GM18951 (cell line): ENCODE measurements around the gene MCF2L2.

Experiments used
- POLR2A ChIP-seq: IDR thresholded peaks from 4 replicates; pipeline ENCODE4 v1.6.1; 2011; ENCODE audit warnings: mild to moderate bottlenecking; ENCODE audit not compliant: insufficient read length, insufficient read depth; ENCODE audit errors: extremely low read depth
- in situ Hi-C: fragments of 300-500 bp; cut with MboI; formaldehyde crosslinking; loops from one replicate; pipeline ENCODE4 v1.12.0; 2022; ENCODE audit warnings: low sequenced_read_pairs, mixed read lengths, inconsistent platforms; ENCODE audit not compliant: unreplicated experiment

The MCF2L2 gene

DNA sequence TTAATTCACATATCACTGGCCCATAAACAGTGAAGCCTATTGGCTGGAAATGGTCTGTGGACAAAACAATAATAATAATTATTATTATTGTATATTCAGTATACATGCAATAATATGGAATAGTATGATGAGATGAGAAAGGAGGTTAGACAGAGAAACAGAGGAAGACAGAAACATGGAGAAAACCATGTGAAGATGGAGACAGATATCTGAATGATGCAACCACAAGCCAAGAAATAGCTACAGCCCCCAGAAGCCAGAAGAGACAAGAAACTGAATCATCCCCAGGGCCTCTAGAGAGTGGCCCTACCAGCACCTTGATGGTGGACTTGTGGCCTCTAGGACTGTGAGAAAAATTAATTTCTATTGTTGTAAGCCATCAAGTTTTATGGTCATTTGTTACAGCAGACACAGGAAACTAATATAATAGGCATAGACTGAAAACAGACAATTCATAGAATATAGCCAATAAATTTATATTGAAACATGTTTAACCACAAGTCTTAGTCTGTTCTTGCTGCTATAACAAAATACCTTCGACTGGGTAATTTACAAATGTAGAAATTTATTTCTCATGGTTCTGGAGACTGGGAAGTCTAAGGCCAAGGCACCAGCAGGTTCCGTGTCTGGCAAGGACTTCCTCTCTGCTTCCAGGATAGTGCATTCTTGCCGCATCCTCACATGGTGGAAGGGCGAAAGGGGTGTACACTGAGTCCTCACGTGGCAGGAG lies 31.6 kb downstream of the MCF2L2 start:
- no peak for TF ChIP-seq POLR2A
- in situ Hi-C loops, result loop anchor here (25.0 kb wide), 1 partner anchor 510 kb away; no protein-coding TSS in a partner anchor

DNA sequence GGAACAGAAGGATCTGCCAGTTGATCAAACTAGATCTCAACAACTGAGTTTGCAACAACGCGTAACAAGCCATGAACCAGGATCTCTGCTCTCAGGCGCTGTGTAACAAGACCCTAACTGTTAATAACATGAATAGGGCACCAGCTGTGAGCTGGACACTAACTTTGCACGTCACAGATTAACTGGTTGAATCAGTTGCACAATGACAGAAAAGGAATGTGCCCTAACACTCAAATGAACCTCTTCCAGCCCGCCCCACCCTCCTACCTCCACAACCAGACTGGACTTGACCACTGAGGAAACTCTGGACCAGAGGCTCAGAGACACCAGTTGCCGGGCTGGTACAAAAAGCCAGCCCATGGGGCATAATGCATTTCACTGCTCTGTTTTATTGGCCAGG lies 34.3 kb downstream of the MCF2L2 start:
- in situ Hi-C loops, result loop anchor here (25.0 kb wide), 1 partner anchor 507 kb away; no protein-coding TSS in a partner anchor
- no peak for TF ChIP-seq POLR2A

DNA sequence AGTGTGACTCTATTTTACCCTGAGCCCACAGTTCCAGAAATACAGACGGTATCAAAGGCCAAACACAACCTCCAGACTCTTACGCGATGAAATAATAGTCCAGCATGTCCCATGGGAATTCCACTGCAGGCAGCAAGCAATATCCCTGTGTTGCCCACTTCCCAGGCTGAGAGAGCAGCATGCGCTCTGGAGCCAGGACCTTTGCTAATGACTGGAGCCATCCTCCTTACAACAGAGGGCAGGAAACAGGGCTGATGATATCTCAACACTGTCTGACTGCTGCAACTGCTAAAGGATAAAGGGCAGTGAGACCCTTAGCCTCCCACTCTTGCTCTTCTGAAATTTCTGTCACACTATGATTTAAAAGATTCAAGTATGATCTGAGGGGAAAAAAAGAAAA lies 34.8 kb downstream of the MCF2L2 start:
- in situ Hi-C loops, result loop anchor here (25.0 kb wide), 1 partner anchor 506 kb away; no protein-coding TSS in a partner anchor
- TF ChIP-seq POLR2A, result no peak

DNA sequence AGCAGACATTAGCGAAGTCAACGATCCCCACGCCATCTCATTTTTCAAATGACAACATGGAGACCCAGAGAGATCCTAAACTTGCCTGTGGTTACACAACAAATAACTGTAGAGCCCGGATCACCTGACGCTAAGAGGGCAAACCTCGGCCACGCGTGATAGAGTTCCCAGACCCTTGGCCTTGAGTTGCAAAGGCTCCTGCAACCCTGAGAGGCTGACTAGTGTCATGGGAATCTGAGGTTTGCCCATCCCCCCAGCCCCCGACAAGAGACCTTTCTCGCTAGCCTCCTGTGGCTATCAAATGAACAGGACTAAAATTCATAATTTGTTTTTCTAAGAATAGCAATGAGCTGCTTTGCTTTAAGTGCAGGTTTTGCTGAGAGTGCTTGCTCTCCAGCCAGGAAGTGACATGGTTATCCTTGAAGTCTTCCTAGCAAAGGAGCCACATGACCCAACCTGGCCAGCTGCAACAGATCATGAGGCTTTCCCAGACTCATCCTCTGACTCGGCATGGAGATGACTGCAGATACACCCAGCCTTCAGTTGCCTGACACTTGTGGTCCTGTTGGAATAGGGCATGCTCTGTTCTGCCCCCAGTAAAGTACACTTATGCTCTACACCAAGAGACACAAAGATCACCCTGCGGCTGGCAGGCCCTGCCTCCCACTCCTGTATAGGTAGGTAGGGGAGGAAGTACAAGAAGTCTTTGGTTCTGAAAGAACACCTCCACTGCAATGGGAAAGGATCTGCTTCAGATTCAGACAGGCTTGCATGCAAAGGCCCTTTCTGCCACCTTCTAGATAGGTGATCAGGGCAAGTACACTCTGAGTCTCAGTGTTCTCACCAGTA lies 36.0 kb downstream of the MCF2L2 start:
- in situ Hi-C loops, result loop anchor here (25.0 kb wide), 1 partner anchor 505 kb away; no protein-coding TSS in a partner anchor

DNA sequence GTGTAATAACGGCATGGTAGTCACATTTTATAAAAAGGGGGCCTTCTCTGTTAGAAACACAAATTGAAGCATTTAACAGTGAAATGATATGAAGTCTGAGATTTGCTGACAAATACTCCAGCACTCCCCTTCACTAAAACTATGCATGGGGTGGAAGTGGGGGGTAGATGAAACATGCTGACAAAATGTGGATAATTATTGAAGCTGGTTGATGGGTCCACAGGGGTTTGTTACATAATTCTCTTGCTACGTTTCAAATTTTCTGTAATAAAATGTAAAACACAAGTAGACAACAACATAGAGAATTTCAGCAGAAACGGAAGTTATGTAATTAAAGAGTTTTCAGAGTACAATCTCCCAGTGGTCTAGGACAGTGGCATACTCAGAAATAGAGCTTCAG lies 37.0 kb downstream of the MCF2L2 start:
- no peak for TF ChIP-seq POLR2A
- in situ Hi-C loops, result loop anchor here (25.0 kb wide), 1 partner anchor 504 kb away; no protein-coding TSS in a partner anchor

More for the DNA sequence above, 36.0 kb downstream of the MCF2L2 start:
- no peak for TF ChIP-seq POLR2A

DNA sequence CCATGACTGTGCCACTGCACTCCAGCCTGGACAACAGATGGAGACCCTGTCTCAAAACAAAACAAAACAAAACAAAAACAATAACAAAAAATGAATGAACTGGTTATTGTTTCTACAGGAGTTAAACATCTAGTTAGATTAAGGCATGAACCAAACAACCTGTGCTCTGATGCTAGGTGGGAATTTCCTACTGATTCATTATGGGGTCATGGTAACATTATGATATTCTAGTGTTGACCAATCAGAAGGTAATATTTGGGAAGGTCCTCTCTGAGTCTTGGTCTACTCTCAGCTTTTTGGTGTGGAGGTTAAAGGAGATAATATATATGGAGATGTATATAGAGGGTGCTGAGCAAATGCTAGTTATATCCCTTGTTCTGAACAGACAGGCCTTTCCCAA lies 37.6 kb downstream of the MCF2L2 start:
- no peak for TF ChIP-seq POLR2A
- in situ Hi-C loops, result loop anchor here (25.0 kb wide), 1 partner anchor 504 kb away; no protein-coding TSS in a partner anchor

DNA sequence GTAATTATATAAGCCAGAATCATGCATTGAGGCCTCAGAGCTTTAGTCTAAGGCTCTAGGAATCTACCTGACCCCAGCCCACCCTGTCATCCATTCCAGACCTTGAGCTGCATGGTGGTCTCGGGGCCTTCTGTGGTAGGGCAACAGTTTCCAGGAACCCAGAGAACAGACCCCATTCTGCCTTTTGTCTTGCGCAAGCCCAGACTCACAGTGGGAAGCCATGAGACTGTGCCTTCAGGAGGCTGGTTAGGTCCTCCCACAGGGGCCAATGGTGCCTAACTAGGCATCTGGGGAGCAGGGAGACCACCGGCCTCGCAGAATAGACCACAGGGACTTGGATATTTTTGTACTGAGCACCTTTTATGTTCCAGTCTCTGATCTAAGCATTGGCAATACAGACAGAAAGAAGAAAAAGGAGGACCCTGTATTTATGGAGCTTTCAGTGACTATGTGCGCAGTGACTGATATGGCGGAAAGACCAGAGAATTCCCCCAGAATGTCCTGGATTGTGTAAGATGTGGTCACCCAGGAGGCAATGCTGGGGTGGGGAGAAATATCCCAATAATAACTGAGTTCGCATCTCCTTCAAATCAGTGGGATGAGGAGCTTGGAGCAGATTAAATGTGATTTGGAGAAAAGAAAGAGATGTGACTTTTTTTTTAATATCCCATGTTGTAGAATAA lies 40.1 kb downstream of the MCF2L2 start:
- TF ChIP-seq POLR2A, result no peak
- in situ Hi-C loops, result loop anchor here (10.0 to 25.0 kb wide), 4 partner anchors 204 to 674 kb away; no protein-coding TSS in a partner anchor

DNA sequence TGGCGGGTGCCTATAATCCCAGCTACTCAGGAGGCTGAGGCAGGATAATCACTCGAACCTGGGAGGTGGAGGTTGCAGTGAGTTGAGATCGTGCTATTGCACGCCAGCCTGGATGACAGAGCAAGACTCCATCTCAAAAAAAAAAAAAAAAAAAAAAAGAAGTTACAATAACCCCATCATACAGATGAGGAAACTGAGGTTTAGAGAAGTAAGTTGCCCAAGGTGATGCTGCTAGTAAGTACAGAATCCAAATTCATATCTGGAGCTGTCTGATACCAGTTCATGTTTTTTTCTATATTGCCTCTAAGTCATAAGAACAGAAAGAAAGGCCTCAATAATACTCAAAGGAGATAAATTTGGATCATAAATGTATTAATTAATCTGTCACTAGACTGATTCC lies 40.6 kb downstream of the MCF2L2 start:
- no peak for TF ChIP-seq POLR2A
- in situ Hi-C loops, result loop anchor here (10.0 to 25.0 kb wide), 4 partner anchors 203 to 673 kb away; no protein-coding TSS in a partner anchor

DNA sequence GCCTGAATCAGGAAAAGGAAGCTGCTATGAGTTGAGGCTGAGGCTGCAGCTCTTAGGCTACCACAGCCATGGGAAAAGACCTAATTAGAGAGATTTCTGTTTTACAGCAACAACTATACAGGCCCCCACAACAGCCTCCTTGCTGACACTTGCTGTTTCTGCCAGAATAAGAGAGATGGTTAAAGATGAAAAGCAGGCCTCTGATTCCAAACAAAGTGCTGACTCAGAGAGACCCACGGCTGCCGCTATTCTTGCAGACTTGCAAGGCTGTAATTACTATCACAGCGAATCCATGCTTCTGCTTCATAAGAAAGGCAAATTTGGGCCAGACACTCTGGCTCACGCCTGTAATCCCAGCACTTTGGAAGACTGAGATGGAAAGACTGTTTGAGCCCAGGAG lies 41.8 kb downstream of the MCF2L2 start:
- TF ChIP-seq POLR2A, result no peak
- in situ Hi-C loops, result loop anchor here (10.0 to 25.0 kb wide), 4 partner anchors 202 to 672 kb away; no protein-coding TSS in a partner anchor

DNA sequence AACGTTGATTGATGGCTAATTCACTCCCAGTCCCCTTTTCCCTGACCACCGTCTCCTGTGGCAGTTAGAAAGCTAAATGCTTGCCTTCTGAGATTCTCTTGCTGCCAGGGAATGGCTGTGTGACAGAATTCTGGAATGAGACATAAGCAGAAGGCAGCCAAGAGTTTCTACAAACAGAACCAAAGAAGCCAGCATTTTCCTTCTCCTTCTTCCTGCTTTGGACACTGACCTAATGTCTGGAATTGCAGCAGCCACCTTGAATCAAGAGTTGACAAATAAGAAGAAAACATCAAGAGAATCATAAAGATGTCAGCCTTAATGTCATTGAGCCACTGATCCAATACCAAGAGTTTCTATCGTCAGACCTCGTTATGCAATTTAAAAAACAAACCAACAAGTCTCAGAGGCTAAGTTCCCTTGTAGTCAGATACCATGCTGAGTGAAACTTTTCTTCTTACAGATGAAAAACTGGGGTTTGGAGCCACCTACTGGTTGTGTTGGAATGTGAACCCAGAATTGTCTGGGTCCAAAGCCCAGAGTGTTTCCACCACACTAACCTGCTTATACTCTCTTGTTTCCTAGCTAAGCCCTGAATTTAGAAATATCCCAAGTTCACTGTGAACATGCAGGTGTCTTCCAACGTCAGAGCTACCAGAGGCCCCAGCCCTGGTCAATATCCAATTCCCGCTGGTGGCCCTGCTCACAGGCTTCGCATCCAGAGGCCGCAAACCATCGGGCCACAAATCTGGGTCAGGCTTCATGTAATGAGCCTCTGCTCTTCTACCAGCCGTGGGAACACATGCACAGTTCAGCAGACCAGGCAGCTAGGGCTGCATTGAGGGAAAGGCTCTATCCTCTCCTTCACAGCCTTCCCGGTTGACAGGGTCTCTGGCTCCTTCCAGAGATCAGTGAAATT lies 42.5 kb downstream of the MCF2L2 start:
- in situ Hi-C loops, result loop anchor here (10.0 to 25.0 kb wide), 4 partner anchors 201 to 671 kb away; no protein-coding TSS in a partner anchor
- TF ChIP-seq POLR2A, result no peak

DNA sequence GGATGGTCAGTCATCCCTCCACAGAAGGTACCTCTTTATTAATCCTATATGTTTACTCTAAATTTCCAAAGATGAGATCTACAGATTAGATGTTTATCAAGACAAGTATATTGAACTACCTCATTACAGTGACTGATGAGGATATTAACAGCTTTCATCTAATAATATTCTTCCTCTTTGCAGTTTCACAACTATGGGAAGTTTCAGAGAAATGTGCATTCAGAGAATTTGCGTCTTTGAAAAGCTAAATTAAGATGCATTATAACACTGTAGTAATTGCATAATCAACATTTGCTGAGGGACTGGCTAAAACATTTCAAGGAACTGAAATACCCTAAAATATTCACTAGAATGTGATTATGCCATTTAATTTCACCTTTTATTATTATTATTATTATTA lies 46.7 kb downstream of the MCF2L2 start:
- in situ Hi-C loops, result loop anchor here (10.0 to 25.0 kb wide), 4 partner anchors 197 to 667 kb away; no protein-coding TSS in a partner anchor
- TF ChIP-seq POLR2A, result no peak
